ENCODE measurements around the gene OSBPL8.
A peak's percentile ranks its signal among the peaks of the same experiment; 100 is the strongest.
"Not testable (repeated sequence)": the region's sequence is repeated elsewhere in the genome, so short reads cannot be mapped to it uniquely, and the experiment has no call there.

OSBPL8 gene

GRCh38 chr12:76410781-76411180 is 148.8 kb downstream of the OSBPL8 start:
- no peak for DNase-seq

DNA sequence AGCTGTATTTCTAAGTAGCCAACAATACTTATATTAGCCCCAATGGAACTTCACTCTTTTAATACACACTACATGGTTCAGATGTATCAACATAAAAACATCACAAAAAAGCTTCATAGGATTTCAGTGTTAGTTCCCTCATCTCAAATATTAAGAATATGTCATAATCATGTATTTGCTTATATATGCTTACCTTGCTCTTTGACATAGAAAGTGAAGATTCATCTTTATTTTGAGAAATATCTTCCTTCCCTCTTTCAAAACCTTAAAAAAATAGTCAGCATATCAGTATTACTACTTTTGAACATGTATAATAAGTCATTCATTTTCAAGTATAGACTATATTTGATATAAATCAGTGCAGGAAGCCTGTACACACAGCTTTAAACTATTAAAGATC is 149.2 kb downstream of the OSBPL8 start:
- DNase-seq = no peak

DNA sequence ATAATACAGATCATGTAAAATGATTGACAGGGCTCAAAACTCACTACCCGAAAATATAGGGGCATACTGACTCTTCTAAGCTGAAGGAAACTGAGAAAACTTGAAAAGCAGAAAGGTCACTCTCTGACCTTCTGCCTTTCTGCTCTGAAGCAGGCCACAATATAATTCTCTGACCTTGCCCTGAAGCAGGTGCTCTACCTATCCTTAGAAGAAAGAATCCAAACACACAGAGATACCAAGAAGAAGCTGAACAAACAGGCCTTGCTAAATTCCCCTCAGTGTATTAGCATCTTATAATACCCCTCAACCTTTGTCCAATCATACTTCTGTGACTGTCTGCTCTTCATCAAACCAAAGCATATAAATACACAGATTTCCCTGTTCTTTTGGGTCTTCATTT is 150.5 kb downstream of the OSBPL8 start:
- DNase-seq = no peak

DNA sequence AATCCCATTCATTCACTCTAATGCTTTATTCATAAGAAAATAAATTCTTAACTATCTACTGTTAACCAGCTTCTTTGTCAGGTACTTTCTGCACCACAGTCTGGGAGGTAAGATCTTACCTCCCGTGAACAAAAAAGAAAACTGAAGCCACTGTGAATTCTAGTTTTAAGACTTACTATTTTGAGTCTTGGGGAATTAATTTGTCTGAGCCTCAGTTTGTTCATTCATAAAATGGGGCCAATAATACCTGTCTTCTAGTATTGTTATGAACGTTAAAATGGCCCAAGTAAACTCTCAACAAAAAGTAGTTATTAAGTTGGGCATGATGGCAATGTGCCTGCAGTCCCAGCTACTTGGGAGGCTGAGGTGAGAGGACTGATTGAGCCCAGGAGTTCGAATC is 151.9 kb downstream of the OSBPL8 start:
- DNase-seq = no peak

DNA sequence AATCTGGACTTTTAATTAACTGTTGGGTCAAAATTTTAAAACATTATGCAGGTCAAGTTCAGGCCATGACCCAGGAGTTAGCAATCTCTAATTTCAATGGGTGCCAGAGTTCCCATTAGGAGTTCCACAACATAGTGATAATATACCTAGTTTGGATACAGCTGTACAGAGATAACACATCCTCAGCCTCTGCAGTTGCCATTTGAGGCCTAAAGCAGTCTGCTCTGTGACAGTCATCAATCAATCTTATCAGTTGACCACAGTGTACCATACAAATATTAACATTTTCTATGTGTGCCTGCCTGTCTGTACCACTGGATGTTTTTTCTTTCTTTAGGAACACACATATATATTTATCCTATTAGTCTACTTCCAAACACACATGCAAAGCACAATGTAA is 157.3 kb downstream of the OSBPL8 start:
- DNase-seq = no peak

GRCh38 chr12:76400136-76400535 is 159.4 kb downstream of the OSBPL8 start:
- DNase-seq = no peak

GRCh38 chr12:76399040-76399439 is 160.5 kb downstream of the OSBPL8 start:
- no peak for DNase-seq

DNA sequence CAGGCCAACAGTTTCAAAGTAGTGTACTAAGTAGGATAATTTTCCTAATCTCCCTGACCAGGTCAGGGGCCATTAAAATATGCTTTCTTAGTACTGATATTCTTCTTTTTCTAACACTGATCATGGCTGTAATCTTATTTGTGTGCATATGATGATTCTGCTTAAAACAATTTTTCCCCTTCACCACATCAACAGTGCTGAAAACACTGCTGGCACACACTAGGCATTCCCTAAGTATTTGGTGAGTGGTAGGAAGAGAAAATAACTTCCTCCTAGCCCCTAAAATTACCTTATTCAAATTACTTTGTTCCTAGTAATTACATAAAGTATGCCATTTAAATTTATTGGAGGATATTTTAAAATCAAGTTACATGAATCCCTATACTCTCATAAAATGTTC is 161.5 kb downstream of the OSBPL8 start:
- no peak for DNase-seq

GRCh38 chr12:76391461-76391860 is 168.1 kb downstream of the OSBPL8 start:
- no peak for DNase-seq

GRCh38 chr12:76387614-76388013 is 172.0 kb downstream of the OSBPL8 start:
- no peak for DNase-seq

DNA sequence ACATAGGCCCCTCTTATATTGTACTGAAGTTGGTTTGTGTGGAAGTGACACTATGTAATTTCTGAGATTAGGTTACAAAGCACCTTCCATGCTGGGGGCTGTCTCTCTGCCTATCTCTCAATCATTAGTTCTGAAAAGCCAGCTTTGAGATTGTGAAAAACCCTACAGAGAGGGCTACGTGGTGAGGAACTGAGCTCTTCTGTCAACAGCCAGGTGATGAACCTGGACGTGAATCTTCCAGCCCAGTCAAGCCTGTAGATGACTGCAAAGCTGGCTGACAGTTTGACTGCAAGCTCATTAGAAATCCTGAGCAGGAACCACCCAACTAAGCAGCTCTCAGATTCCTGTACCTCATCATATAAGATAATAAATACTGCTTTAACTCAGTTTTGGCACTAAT is 175.0 kb downstream of the OSBPL8 start:
- DNase-seq = no peak

GRCh38 chr12:76383988-76384387 is 175.6 kb downstream of the OSBPL8 start:
- DNase-seq = no peak

GRCh38 chr12:76379261-76379660 is 180.3 kb downstream of the OSBPL8 start:
- no peak for DNase-seq

- DNase-seq = not testable (repeated sequence)
Measured at GRCh38 chr12:76376876-76377275, 182.7 kb downstream of the OSBPL8 start.

DNA sequence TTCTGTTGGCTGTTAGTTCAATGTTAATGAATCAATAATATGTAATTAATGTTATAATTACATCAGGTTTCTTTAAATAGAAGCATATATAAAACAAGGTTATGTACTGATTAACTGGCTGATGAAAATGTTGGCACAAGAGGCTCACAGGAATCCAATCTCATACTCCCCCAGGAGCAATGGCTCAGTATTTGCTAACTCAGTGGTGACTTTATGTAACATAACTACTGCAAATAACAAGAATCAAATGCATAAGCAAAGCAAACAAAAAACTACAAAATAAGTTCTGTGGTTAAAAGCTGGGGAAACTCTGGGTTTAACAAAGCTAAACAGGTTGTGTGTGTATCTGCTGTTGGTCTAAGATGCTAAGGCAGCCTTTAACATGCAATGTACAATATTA is 183.6 kb downstream of the OSBPL8 start:
- no peak for DNase-seq

DNA sequence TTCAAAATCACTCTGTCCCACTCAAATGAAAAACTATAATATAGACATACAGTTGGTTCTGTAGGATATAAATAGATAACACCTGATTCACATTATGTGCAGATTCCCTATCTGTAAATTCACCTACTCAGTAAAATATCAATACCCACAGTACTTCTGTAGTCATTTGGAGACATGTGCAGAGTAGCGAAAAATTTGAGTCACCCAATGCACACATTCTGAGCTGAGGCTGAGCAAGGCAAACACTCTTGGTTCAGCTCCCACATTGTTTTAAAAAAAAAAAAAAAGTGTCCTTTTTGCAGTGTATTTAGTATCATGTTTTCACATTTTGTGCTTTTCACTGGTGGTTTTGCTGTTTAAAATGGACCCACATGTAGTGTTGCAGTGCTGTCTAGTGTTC is 184.1 kb downstream of the OSBPL8 start:
- DNase-seq = no peak

DNA sequence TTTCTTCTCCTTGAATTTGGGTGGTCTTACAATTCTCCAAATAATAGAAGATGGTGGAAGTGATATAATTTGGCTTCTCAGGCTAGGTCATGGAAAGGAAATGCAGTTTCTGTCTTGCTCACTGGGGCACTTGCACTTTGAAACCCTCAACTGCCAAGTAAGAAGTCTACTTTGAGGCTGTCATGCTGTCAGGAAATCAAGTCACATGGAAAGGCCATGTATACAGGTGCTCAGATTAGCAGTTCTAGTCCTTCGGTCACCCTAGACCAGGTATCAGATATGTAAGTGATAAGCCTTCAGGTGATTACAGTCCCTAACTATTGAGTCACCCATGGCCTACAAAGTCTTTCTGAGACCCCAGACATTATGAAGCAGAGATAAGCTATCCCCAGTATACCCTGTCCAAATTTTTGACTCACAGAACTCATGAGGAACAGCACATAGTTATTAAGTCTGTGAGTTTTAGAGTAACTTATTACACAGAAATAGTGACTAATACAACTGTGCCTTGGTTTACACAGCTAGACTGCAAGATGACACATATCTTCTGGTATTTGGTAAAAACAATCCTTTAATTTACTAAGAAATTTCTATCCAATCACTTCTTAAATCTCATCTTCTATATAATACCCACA is 185.1 kb downstream of the OSBPL8 start:
- no peak for DNase-seq

DNA sequence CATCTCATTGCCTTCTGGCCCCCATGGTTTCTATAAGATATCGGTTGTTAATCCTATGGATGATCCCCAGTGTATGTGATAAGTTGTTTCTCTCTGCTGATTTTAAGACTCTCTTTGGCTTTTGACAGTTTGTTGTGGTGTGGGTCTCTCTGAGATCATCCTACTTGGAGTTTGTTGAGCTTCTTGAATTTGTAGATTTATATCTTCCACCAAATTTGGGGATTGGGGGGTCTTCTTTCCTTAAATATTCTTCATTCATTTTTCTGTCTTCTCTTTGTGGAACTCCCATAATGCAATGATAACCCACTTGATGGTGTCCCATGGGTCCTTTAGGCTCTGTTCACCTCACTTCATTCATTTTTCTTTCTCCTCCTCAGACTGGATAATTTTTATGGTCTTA is 191.3 kb downstream of the OSBPL8 start:
- no peak for DNase-seq

- no peak for DNase-seq
Measured at GRCh38 chr12:76366163-76366562, 193.4 kb downstream of the OSBPL8 start.

GRCh38 chr12:76364131-76364530 is 195.4 kb downstream of the OSBPL8 start:
- DNase-seq = not testable (repeated sequence)

- no peak for DNase-seq
Measured at GRCh38 chr12:76360316-76360715, 199.3 kb downstream of the OSBPL8 start.

DNA sequence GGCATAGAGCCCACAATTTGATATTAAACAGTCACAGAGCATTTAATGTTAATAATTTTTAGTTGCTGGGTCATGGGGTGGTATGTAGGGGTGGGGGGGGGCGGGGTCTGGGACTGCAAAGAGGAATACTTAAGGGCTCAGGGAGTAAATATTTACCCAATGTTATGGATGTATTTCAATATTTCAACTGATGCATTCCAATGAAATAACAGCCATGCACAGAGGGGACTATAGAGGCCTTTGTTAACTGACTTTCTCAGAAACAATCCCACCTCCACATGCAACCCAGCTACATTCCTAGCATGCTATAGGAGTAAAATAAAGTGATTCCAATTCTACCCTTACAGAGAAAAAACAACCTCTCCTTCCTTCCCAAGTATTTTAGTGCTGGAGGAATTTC is 203.5 kb downstream of the OSBPL8 start:
- DNase-seq = no peak

- peak; percentile 68 to 85 (median 78) for DNase-seq
Measured at GRCh38 chr12:76348079-76348901, 211.3 kb downstream of the OSBPL8 start, which contains the start of gene BBS10. Gene BBS10 (minus strand): TSS chr12:76348415. CDS start chr12:76348358, 57 bp downstream.

- DNase-seq = no peak
Measured at GRCh38 chr12:76346798-76347420, 212.7 kb downstream of the OSBPL8 start.
